ENCODE results near the gene ERC2.

The ERC2 gene

DNA sequence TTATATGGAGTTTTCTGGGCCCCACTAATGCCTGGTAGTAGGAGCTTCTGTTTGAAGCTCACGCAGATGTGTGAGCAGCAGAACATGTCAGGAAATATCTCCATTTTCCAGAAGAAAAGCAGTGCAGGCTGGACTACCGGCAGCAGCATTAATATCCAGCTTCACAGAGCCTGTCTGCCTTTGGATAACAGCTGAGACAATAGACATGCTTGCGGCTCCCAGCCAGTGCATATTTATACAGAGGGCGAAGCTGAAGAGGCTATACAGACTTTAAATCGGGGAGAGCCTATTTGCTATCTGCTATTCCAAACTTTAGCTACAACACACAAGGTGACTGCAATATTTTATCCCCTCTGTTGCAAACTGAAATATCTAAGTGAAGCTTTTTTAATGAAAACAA lies 731.1 kb downstream of the ERC2 start:
- TF ChIP-seq TAF1 (IDR thresholded peaks at IDR 0.05; ENCODE audit: low read depth) (no peak), ZBTB7A (IDR thresholded peaks at IDR 0.05; ENCODE audit: low read depth) (no peak), TEAD4 (IDR thresholded peaks at IDR 0.05) (no peak), NFIC (IDR thresholded peaks at IDR 0.05) (no peak)

GRCh38 chr3:55735976-55736375 lies 732.3 kb downstream of the ERC2 start:
- TF ChIP-seq TAF1 (IDR thresholded peaks at IDR 0.05; ENCODE audit: low read depth) (no peak), USF1 (IDR thresholded peaks at IDR 0.05) (no peak), ZBTB7A (IDR thresholded peaks at IDR 0.05; ENCODE audit: low read depth) (no peak), FOXM1 (IDR thresholded peaks at IDR 0.05; ENCODE audit: borderline replicate concordance, low read depth) (no peak), TCF12 (IDR thresholded peaks at IDR 0.05; ENCODE audit: low read depth) (no peak), MAX (IDR thresholded peaks at IDR 0.05) (no peak)

- no peak for TF ChIP-seq NFIC (IDR thresholded peaks at IDR 0.05)
- no peak for TF ChIP-seq ZBTB7A (IDR thresholded peaks at IDR 0.05; ENCODE audit: low read depth)
- no peak for TF ChIP-seq EP300 (IDR thresholded peaks at IDR 0.05; ENCODE audit: borderline replicate concordance)
- no peak for TF ChIP-seq CEBPB (IDR thresholded peaks at IDR 0.05)
- no peak for TF ChIP-seq RAD21 (IDR thresholded peaks at IDR 0.05; ENCODE audit: low read depth)
- no peak for TF ChIP-seq TEAD4 (IDR thresholded peaks at IDR 0.05)
- no peak for TF ChIP-seq MAX (IDR thresholded peaks at IDR 0.05)
- no peak for TF ChIP-seq YY1 (IDR thresholded peaks at IDR 0.05; ENCODE audit: low read depth)
- no peak for TF ChIP-seq CREB1 (IDR thresholded peaks at IDR 0.05; ENCODE audit: low read depth)
- no peak for TF ChIP-seq TCF12 (IDR thresholded peaks at IDR 0.05; ENCODE audit: low read depth)
- TF ChIP-seq TAF1 (IDR thresholded peaks at IDR 0.05; ENCODE audit: low read depth): no peak
- TF ChIP-seq EGR1 (IDR thresholded peaks at IDR 0.05): no peak
- TF ChIP-seq FOXM1 (IDR thresholded peaks at IDR 0.05; ENCODE audit: borderline replicate concordance, low read depth): no peak
- no peak for TF ChIP-seq USF1 (IDR thresholded peaks at IDR 0.05)
- TF ChIP-seq REST (IDR thresholded peaks at IDR 0.05; ENCODE audit: low read depth): no peak
Observed at GRCh38 chr3:55731741-55732140, 736.5 kb downstream of the ERC2 start.

DNA sequence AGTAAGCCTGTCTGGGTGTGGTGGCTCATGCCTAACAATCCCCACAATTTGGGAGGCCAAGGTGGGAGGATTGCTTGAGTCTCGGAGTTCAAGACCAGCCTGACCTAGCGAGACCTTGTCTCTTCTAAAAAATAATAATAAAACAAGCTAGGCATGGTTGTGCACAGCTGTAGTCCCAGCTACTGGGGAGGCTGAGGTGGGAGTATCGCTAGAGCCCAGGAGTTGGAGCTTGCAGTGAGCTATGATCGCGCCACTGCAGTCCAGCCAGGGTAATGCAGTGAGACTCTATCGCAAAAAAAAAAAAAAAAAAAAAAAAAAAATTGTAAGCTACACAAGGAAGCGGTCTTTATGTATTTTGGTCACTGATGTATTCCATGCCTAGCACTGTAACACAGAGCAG lies 738.7 kb downstream of the ERC2 start:
- TF ChIP-seq USF1 (IDR thresholded peaks at IDR 0.05): no peak
- TF ChIP-seq YY1 (IDR thresholded peaks at IDR 0.05; ENCODE audit: low read depth): no peak

DNA sequence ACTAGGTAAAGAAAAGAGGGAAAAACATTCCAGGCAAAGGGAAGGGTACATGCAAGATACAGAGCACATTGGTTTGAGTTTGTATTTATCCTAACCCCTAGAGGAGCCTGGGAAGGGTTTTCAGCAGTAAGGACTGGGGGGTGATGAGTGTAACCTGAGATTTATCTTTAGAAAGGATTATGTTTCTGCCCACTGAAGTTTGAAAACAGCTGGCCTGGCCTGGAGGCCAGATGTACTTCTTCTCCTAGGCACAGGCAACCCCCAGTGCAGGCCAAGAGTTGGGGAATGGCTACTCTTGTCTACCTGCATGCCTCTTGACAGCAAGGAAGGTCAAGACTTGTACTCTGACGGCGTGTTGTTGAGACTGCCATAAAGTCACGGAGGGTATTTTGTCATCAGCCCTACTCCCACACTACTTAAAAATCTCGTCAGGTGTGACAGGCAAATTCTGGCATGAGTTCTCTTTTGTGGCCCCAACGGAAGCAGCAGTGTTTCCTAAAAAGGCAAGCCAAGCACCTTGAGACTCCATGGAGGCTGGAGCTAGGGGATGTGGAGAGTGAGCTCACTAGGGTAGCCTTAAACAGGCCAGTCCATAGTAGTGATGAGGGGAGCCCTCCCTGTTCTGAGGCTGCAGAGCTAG lies 739.7 kb downstream of the ERC2 start:
- TF ChIP-seq RAD21 (IDR thresholded peaks at IDR 0.05; ENCODE audit: low read depth) (no peak), TAF1 (IDR thresholded peaks at IDR 0.05; ENCODE audit: low read depth) (no peak), USF1 (IDR thresholded peaks at IDR 0.05) (no peak), ZBTB7A (IDR thresholded peaks at IDR 0.05; ENCODE audit: low read depth) (no peak), EP300 (IDR thresholded peaks at IDR 0.05; ENCODE audit: borderline replicate concordance) (no peak), FOXM1 (IDR thresholded peaks at IDR 0.05; ENCODE audit: borderline replicate concordance, low read depth) (no peak), REST (IDR thresholded peaks at IDR 0.05; ENCODE audit: low read depth) (no peak), CREB1 (IDR thresholded peaks at IDR 0.05; ENCODE audit: low read depth) (no peak), TCF12 (IDR thresholded peaks at IDR 0.05; ENCODE audit: low read depth) (no peak), YY1 (IDR thresholded peaks at IDR 0.05; ENCODE audit: low read depth) (no peak), NFIC (IDR thresholded peaks at IDR 0.05) (no peak)

DNA sequence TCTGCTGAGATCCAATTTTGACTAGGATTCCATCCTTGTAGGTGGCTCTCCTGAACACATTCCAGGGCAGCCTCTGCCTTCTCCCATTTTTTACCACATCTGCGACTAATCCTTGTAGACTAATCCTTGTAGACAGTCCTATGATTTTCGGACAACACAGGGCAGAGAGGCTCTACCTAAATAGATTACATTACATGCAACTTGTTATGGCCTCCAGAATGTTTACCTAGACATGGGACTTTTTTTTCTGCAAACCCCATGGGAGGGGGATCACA lies 741.8 kb downstream of the ERC2 start:
- TF ChIP-seq MAX (IDR thresholded peaks at IDR 0.05): no peak

All from Ishikawa (cell line).